ENCODE data around the gene SLC32A1. TPM values are rescaled to one million over a fixed set of nuclear protein-coding genes. Genes with fewer than 3 reads are reported as not detected.

SLC32A1 gene
- total RNA-seq, 1 experiment from 2014 or later: not detected

GRCh38 chr20:38751360-38751976, 27.2 kb downstream of the SLC32A1 start:
- intact Hi-C loops (cut with micrococcal nuclease; ENCODE audit: unreplicated experiment): loop anchor here (1.0 kb wide), 2 partner anchors 102 to 150 kb away; partner anchors contain the start of gene ARHGAP40
- no peaks in the 10 kb centered on the region for H3K27me3 Mint-ChIP-seq (ENCODE audit: unreplicated experiment)
- H3K4me1 Mint-ChIP-seq (ENCODE audit: low read depth, unreplicated experiment): peaks cover 21% of the 10 kb centered on the region
- H3K27ac Mint-ChIP-seq (ENCODE audit: unreplicated experiment): no peak overlapping the region
- no TSS peak for BruUV-seq (replicated peaks)
- peaks cover 27% of the 10 kb centered on the region for H3K36me3 Mint-ChIP-seq (ENCODE audit: insufficient read depth, unreplicated experiment)
- DNase-seq: peak; percentile 52
- TF ChIP-seq CTCF (IDR thresholded peaks at IDR 0.05; ENCODE audit: unreplicated experiment): peak; percentile 57
- H3K4me3 Mint-ChIP-seq (ENCODE audit: low read depth, unreplicated experiment): no peak overlapping the region
- H3K9me3 Mint-ChIP-seq (ENCODE audit: low read depth, unreplicated experiment): no peaks in the 10 kb centered on the region
- CTCF ChIA-PET: interaction anchor here (0.6 to 1.9 kb wide), 4 partner anchors 14 to 295 kb away, joined by 3 to 4 read pairs (median 4); no protein-coding TSS in a partner anchor

- BruUV-seq (replicated peaks): no TSS peak
- intact Hi-C loops (cut with micrococcal nuclease; ENCODE audit: unreplicated experiment): no loop called here
- CTCF ChIA-PET: interaction anchor here (0.9 to 1.9 kb wide), 3 partner anchors 13 to 131 kb away, joined by 3 to 4 read pairs (median 3); no protein-coding TSS in a partner anchor
Observed at GRCh38 chr20:38752029-38752428, 27.7 kb downstream of the SLC32A1 start.

GRCh38 chr20:38754924-38755323, 30.6 kb downstream of the SLC32A1 start:
- no peak for TF ChIP-seq CTCF (IDR thresholded peaks at IDR 0.05; ENCODE audit: unreplicated experiment)
- CTCF ChIA-PET: no interaction called here
- DNase-seq: no peak
- H3K27me3 Mint-ChIP-seq (ENCODE audit: unreplicated experiment): no peaks in the 10 kb centered on the region
- H3K4me1 Mint-ChIP-seq (ENCODE audit: low read depth, unreplicated experiment): peaks cover under 1% of the 10 kb centered on the region
- BruUV-seq (replicated peaks): no TSS peak
- intact Hi-C loops (cut with micrococcal nuclease; ENCODE audit: unreplicated experiment): no loop called here
- no peak overlapping the region for H3K27ac Mint-ChIP-seq (ENCODE audit: unreplicated experiment)
- no peaks in the 10 kb centered on the region for H3K9me3 Mint-ChIP-seq (ENCODE audit: low read depth, unreplicated experiment)
- H3K4me3 Mint-ChIP-seq (ENCODE audit: low read depth, unreplicated experiment): no peak overlapping the region
- peaks cover 9% of the 10 kb centered on the region for H3K36me3 Mint-ChIP-seq (ENCODE audit: insufficient read depth, unreplicated experiment)

More at GRCh38 chr20:38752029-38752428, 27.7 kb downstream of the SLC32A1 start:
- no peaks in the 10 kb centered on the region for H3K9me3 Mint-ChIP-seq (ENCODE audit: low read depth, unreplicated experiment)
- no peak overlapping the region for H3K27ac Mint-ChIP-seq (ENCODE audit: unreplicated experiment)
- H3K27me3 Mint-ChIP-seq (ENCODE audit: unreplicated experiment): no peaks in the 10 kb centered on the region
- TF ChIP-seq CTCF (IDR thresholded peaks at IDR 0.05; ENCODE audit: unreplicated experiment): no peak
- no peak overlapping the region for H3K4me3 Mint-ChIP-seq (ENCODE audit: low read depth, unreplicated experiment)
- DNase-seq: no peak
- H3K36me3 Mint-ChIP-seq (ENCODE audit: insufficient read depth, unreplicated experiment): peaks cover 27% of the 10 kb centered on the region
- peaks cover 21% of the 10 kb centered on the region for H3K4me1 Mint-ChIP-seq (ENCODE audit: low read depth, unreplicated experiment)

- CTCF ChIA-PET: interaction anchor here (0.6 kb wide), 1 partner anchor 173 kb away, joined by 5 read pairs; no protein-coding TSS in a partner anchor
- intact Hi-C loops (cut with micrococcal nuclease; ENCODE audit: unreplicated experiment): no loop called here
- H3K9me3 Mint-ChIP-seq (ENCODE audit: low read depth, unreplicated experiment): no peaks in the 10 kb centered on the region
- H3K4me3 Mint-ChIP-seq (ENCODE audit: low read depth, unreplicated experiment): no peak overlapping the region
- no peaks in the 10 kb centered on the region for H3K27me3 Mint-ChIP-seq (ENCODE audit: unreplicated experiment)
- no TSS peak for BruUV-seq (replicated peaks)
- TF ChIP-seq CTCF (IDR thresholded peaks at IDR 0.05; ENCODE audit: unreplicated experiment): no peak
- peaks cover 12% of the 10 kb centered on the region for H3K36me3 Mint-ChIP-seq (ENCODE audit: insufficient read depth, unreplicated experiment)
- no peak overlapping the region for H3K27ac Mint-ChIP-seq (ENCODE audit: unreplicated experiment)
- no peaks in the 10 kb centered on the region for H3K4me1 Mint-ChIP-seq (ENCODE audit: low read depth, unreplicated experiment)
- no peak for DNase-seq
Observed at GRCh38 chr20:38755324-38755910, 31.1 kb downstream of the SLC32A1 start.
